IMR-90 (cell line): ENCODE data around the gene SHE. TPM values are rescaled to one million over a fixed set of nuclear protein-coding genes. Genes with fewer than 3 reads are reported as not detected.

ENCODE experiments used
- MAZ ChIP-seq: IDR thresholded peaks from 2 replicates; pipeline ENCODE4 v1.6.1; 2012; ENCODE audit warnings: low read depth, mild to moderate bottlenecking, low read length, improper control_type of control experiment, moderate library complexity, borderline replicate concordance
- polyA plus RNA-seq, 3 experiments: library from polyadenylated mRNA; depleted of rRNA; stranded (reverse); fragments of >200 nt; gene quantifications; 2 replicates each; pipeline ENCODE4 v1.2.3, GENCODE V29; 2012; ENCODE audit warnings: low replicate concordance in 1 of 3
- total RNA-seq: library from RNA; depleted of rRNA; stranded (reverse); fragments of >200 nt; gene quantifications from 2 replicates; pipeline ENCODE4 v1.2.3, GENCODE V29; 2012; rRNA removed

SHE gene
- total and polyA plus RNA-seq, 2 of the 4 experiments (the other 2 are of a cell fraction) = not detected

GRCh38 chr1:154429841-154430611, 72.2 kb downstream of the SHE start (continued):
- TF ChIP-seq MAZ = no peak

Other genes with a start within 250 kb of the SHE start
- gene HAX1, start 229.8 kb downstream of the SHE start, total RNA-seq = 140 and 146 TPM in 2 replicates
- gene HAX1, start 229.8 kb downstream of the SHE start, polyA plus RNA-seq (2012; rRNA removed) = 117 TPM in 2 replicates
- gene AQP10, start 181.3 kb downstream of the SHE start, total RNA-seq = not detected in 2 replicates
- gene AQP10, start 181.3 kb downstream of the SHE start, polyA plus RNA-seq (2012; rRNA removed) = not detected in 2 replicates
- 91.0 and 91.9 TPM in 2 replicates for gene ATP8B2, start 176.9 kb downstream of the SHE start, total RNA-seq
- gene ATP8B2, start 176.9 kb downstream of the SHE start, polyA plus RNA-seq (2012; rRNA removed) = 79.4 and 86.1 TPM in 2 replicates
- gene IL6R, start 97.1 kb downstream of the SHE start, total RNA-seq = 6.1 and 9.5 TPM in 2 replicates
- gene IL6R, start 97.1 kb downstream of the SHE start, polyA plus RNA-seq (2012; rRNA removed) = 4.7 and 5.3 TPM in 2 replicates
- not detected in 2 replicates for gene TDRD10, start 193 bp downstream of the SHE start, total RNA-seq
- gene TDRD10, start 193 bp downstream of the SHE start, polyA plus RNA-seq (2012; rRNA removed) = not detected in 2 replicates
- 24.7 and 25.3 TPM in 2 replicates for gene UBE2Q1, start 56.2 kb upstream of the SHE start, total RNA-seq
- gene UBE2Q1, start 56.2 kb upstream of the SHE start, polyA plus RNA-seq (2012; rRNA removed) = 20.6 and 21.3 TPM in 2 replicates
- under 0.01 TPM in 1 of 2 replicates, not detected in the other for gene CHRNB2, start 65.4 kb upstream of the SHE start, total RNA-seq
- gene CHRNB2, start 65.4 kb upstream of the SHE start, polyA plus RNA-seq (2012; rRNA removed) = 0.03 and 0.09 TPM in 2 replicates
- 101 and 131 TPM in 2 replicates for gene ADAR, start 105.8 kb upstream of the SHE start, total RNA-seq
- 70.9 and 72.2 TPM in 2 replicates for gene ADAR, start 105.8 kb upstream of the SHE start, polyA plus RNA-seq (2012; rRNA removed)